HepG2 (cell line): Measurements from ENCODE around the gene MTSS2. TPM values are rescaled to one million over a fixed set of nuclear protein-coding genes. Genes with fewer than 3 reads are reported as not detected.

Experiments
- FOXA1 ChIP-seq, 2 experiments: fragments of 450-650 bp in 1 of 2; sonication (generic) in 1 of 2; formaldehyde crosslinking in 1 of 2; IDR thresholded peaks; 2 replicates each; pipeline versions ENCODE4 v1.4.0 to v1.6.1; 2016 to 2020; ENCODE audit warnings: missing genetic modification reagents in 1 of 2
- KMT2A ChIP-seq: sonication (generic); formaldehyde crosslinking; IDR thresholded peaks from 2 replicates; pipeline ENCODE4 v1.4.0; 2020; ENCODE audit warnings: missing genetic modification reagents
- MTA3 ChIP-seq: sonication (generic); formaldehyde crosslinking; IDR thresholded peaks from 2 replicates; pipeline ENCODE4 v1.4.0; 2020; ENCODE audit warnings: missing genetic modification reagents
- SMAD1 ChIP-seq: sonication (generic); formaldehyde crosslinking; IDR thresholded peaks from 2 replicates; pipeline ENCODE4 v1.4.0; 2020; ENCODE audit warnings: missing genetic modification reagents, low read depth, mild to moderate bottlenecking, borderline replicate concordance
- ZFP62 ChIP-seq: sonication (generic); formaldehyde crosslinking; IDR thresholded peaks from 2 replicates; pipeline ENCODE4 v1.4.0; 2020; ENCODE audit warnings: missing genetic modification reagents
- ZKSCAN5 ChIP-seq: sonication (generic); formaldehyde crosslinking; IDR thresholded peaks from 2 replicates; pipeline ENCODE4 v1.5.1; 2020; ENCODE audit warnings: mild to moderate bottlenecking, missing genetic modification reagents
- ZNF329 ChIP-seq: sonication (generic); formaldehyde crosslinking; IDR thresholded peaks from 2 replicates; pipeline ENCODE4 v1.9.0; 2021; ENCODE audit warnings: low read depth, mild to moderate bottlenecking, missing genetic modification reagents
- ZNF709 ChIP-seq: sonication (generic); formaldehyde crosslinking; IDR thresholded peaks from 2 replicates; pipeline ENCODE4 v1.5.0; 2020; ENCODE audit warnings: mild to moderate bottlenecking, missing genetic modification reagents
- ZNF720 ChIP-seq: sonication (generic); formaldehyde crosslinking; IDR thresholded peaks from 2 replicates; pipeline ENCODE4 v1.4.0; 2020; ENCODE audit warnings: missing genetic modification reagents
- ZSCAN21 ChIP-seq: sonication (generic); formaldehyde crosslinking; IDR thresholded peaks from 2 replicates; pipeline ENCODE4 v1.8.0; 2022; ENCODE audit warnings: mild to moderate bottlenecking, missing genetic modification reagents, moderate library complexity, borderline replicate concordance
- ZSCAN31 ChIP-seq: sonication (generic); formaldehyde crosslinking; IDR thresholded peaks from 2 replicates; pipeline ENCODE4 v1.5.0; 2020; ENCODE audit warnings: low read depth, mild to moderate bottlenecking, missing genetic modification reagents
- polyA plus RNA-seq, 8 experiments: library from polyadenylated mRNA; depleted of rRNA in 3 of 8; stranded (reverse) in 7 of 8; unstranded in 1 of 8; fragments of >200 nt; fragmentation: Illumina TruSeq in 4 of 8; extraction: Trizol in 4 of 8; gene quantifications; 2 replicates each; pipeline versions ENCODE4 v1.2.1 to v1.2.3, GENCODE V29; 2011 to 2016; ENCODE audit warnings: low read depth in 4 of 8, missing spikeins in 1 of 8, mixed read lengths in 1 of 8; ENCODE audit not compliant: insufficient read depth in 1 of 8
- total RNA-seq, 5 experiments: library from RNA; depleted of rRNA; stranded (reverse); fragments of >200 nt; fragmentation: Illumina TruSeq; extraction: Trizol; gene quantifications; 2 replicates each; pipeline ENCODE4 v1.2.3, GENCODE V29; 2016; ENCODE audit warnings: low read depth in 1 of 5
- TF ChIP-seq, protein P1 (sequence below): IDR thresholded peaks from 2 replicates; pipeline ENCODE4 v1.6.1; 2016; ENCODE audit warnings: low read depth, missing genetic modification reagents, missing compliant biosample characterization
- TF ChIP-seq, protein P2 (sequence below): sonication (generic); formaldehyde crosslinking; IDR thresholded peaks from 2 replicates; pipeline ENCODE4 v1.5.0; 2020; ENCODE audit warnings: missing genetic modification reagents, mild to moderate bottlenecking, borderline replicate concordance
- TF ChIP-seq, protein P3 (sequence below): sonication (generic); formaldehyde crosslinking; conservative IDR thresholded peaks from 2 replicates; pipeline ENCODE4 v1.4.0; 2020; ENCODE audit warnings: mild to moderate bottlenecking, missing genetic modification reagents, moderate library complexity
- TF ChIP-seq, protein P4 (sequence below): sonication (generic); formaldehyde crosslinking; conservative IDR thresholded peaks from 2 replicates; pipeline ENCODE4 v1.8.0; 2022; ENCODE audit warnings: low read depth, missing genetic modification reagents

MTSS2 gene
- total and polyA plus RNA-seq, 2 of the 13 experiments (the other 11 are each of a cell fraction or from before 2014, with no cell fraction given), result 132 to 242 TPM

DNA sequence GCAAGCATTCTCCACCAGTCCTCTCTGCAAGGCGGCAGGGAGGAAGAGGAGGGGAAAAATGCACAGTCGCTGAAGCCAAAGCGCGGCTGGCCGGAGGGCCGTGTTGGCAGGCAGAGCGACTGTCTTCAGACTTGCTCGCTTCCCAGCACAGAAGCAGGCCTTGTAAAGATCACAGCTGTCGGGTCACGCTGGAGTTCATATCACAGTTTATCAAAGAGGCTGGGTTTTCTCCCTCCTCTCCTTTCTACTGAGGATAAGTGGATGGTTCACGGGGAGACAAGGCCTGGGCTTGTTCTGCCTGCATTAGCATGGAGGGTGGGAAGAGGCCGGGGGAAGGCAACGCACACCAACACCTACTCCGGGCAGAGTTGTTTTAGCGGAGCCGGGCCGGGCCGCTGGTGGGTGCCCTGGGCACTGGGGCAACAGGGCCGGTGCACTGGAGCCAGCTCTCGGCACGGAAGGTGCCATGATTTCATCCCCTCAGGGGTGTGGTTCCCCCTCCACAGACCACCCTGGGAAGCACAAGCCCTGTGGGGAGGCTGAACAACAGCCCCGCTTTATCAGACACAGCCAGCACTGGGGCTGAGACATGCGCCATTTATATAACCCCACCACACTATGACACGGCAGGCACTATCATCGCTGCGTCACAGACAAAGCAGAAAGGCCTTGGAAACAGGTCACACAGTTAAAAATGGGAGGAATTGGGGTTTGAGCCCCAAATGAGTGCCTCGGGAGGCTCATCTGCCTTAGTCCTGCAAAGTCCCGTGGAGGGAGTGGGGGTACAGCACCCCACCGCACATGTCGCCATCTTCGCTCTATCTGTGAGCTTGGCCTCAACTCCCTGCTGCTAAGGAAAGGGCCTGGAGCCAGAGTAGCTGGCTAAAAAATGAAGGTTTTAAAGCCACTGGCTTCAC is 40.3 kb upstream of the MTSS2 start (continued):
- TF ChIP-seq, protein P1, sequence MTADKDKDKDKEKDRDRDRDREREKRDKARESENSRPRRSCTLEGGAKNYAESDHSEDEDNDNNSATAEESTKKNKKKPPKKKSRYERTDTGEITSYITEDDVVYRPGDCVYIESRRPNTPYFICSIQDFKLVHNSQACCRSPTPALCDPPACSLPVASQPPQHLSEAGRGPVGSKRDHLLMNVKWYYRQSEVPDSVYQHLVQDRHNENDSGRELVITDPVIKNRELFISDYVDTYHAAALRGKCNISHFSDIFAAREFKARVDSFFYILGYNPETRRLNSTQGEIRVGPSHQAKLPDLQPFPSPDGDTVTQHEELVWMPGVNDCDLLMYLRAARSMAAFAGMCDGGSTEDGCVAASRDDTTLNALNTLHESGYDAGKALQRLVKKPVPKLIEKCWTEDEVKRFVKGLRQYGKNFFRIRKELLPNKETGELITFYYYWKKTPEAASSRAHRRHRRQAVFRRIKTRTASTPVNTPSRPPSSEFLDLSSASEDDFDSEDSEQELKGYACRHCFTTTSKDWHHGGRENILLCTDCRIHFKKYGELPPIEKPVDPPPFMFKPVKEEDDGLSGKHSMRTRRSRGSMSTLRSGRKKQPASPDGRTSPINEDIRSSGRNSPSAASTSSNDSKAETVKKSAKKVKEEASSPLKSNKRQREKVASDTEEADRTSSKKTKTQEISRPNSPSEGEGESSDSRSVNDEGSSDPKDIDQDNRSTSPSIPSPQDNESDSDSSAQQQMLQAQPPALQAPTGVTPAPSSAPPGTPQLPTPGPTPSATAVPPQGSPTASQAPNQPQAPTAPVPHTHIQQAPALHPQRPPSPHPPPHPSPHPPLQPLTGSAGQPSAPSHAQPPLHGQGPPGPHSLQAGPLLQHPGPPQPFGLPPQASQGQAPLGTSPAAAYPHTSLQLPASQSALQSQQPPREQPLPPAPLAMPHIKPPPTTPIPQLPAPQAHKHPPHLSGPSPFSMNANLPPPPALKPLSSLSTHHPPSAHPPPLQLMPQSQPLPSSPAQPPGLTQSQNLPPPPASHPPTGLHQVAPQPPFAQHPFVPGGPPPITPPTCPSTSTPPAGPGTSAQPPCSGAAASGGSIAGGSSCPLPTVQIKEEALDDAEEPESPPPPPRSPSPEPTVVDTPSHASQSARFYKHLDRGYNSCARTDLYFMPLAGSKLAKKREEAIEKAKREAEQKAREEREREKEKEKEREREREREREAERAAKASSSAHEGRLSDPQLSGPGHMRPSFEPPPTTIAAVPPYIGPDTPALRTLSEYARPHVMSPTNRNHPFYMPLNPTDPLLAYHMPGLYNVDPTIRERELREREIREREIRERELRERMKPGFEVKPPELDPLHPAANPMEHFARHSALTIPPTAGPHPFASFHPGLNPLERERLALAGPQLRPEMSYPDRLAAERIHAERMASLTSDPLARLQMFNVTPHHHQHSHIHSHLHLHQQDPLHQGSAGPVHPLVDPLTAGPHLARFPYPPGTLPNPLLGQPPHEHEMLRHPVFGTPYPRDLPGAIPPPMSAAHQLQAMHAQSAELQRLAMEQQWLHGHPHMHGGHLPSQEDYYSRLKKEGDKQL, result no peak
- TF ChIP-seq ZSCAN21 (CRISPR knock-in tag) (0 out of 2 replicates have a peak, but pooled peaks have one; percentile 33), SMAD1 (CRISPR knock-in tag) (no peak), KMT2A (CRISPR knock-in tag) (peak; percentile 10; the same call in 1 of the 2 replicates), ZNF329 (CRISPR knock-in tag) (no peak), MTA3 (CRISPR knock-in tag) (no peak), ZSCAN31 (CRISPR knock-in tag) (no peak), ZKSCAN5 (no peak), ZFP62 (CRISPR knock-in tag) (no peak), ZNF709 (CRISPR knock-in tag) (no peak), FOXA1 (IDR thresholded peaks at IDR 0.05) (no peak), FOXA1 (CRISPR knock-in tag; IDR thresholded peaks at IDR 0.05) (0 out of 2 replicates have a peak, but pooled peaks have one; percentile 1), ZNF720 (CRISPR knock-in tag) (no peak)
- TF ChIP-seq, protein P2, sequence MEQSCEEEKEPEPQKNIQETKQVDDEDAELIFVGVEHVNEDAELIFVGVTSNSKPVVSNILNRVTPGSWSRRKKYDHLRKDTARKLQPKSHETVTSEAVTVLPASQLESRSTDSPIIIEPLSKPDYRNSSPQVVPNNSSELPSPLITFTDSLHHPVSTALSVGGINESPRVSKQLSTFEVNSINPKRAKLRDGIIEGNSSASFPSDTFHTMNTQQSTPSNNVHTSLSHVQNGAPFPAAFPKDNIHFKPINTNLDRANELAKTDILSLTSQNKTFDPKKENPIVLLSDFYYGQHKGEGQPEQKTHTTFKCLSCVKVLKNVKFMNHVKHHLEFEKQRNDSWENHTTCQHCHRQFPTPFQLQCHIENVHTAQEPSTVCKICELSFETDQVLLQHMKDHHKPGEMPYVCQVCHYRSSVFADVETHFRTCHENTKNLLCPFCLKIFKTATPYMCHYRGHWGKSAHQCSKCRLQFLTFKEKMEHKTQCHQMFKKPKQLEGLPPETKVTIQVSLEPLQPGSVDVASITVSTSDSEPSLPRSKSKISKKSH, result peak; percentile 49; the same call in 1 of the 2 replicates
- TF ChIP-seq, protein P3, sequence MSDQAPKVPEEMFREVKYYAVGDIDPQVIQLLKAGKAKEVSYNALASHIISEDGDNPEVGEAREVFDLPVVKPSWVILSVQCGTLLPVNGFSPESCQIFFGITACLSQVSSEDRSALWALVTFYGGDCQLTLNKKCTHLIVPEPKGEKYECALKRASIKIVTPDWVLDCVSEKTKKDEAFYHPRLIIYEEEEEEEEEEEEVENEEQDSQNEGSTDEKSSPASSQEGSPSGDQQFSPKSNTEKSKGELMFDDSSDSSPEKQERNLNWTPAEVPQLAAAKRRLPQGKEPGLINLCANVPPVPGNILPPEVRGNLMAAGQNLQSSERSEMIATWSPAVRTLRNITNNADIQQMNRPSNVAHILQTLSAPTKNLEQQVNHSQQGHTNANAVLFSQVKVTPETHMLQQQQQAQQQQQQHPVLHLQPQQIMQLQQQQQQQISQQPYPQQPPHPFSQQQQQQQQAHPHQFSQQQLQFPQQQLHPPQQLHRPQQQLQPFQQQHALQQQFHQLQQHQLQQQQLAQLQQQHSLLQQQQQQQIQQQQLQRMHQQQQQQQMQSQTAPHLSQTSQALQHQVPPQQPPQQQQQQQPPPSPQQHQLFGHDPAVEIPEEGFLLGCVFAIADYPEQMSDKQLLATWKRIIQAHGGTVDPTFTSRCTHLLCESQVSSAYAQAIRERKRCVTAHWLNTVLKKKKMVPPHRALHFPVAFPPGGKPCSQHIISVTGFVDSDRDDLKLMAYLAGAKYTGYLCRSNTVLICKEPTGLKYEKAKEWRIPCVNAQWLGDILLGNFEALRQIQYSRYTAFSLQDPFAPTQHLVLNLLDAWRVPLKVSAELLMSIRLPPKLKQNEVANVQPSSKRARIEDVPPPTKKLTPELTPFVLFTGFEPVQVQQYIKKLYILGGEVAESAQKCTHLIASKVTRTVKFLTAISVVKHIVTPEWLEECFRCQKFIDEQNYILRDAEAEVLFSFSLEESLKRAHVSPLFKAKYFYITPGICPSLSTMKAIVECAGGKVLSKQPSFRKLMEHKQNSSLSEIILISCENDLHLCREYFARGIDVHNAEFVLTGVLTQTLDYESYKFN (CRISPR knock-in tag), result no peak
- TF ChIP-seq, protein P4, sequence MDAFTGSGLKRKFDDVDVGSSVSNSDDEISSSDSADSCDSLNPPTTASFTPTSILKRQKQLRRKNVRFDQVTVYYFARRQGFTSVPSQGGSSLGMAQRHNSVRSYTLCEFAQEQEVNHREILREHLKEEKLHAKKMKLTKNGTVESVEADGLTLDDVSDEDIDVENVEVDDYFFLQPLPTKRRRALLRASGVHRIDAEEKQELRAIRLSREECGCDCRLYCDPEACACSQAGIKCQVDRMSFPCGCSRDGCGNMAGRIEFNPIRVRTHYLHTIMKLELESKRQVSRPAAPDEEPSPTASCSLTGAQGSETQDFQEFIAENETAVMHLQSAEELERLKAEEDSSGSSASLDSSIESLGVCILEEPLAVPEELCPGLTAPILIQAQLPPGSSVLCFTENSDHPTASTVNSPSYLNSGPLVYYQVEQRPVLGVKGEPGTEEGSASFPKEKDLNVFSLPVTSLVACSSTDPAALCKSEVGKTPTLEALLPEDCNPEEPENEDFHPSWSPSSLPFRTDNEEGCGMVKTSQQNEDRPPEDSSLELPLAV (CRISPR knock-in tag), result no peak
